Activated T-cell treated with anti-CD3 and anti-CD28 coated beads, Interleukin-2, amount 50 U/mL, for 72 hours (primary cell): ENCODE results near the gene FAM171A1. TPM values are rescaled to one million over a fixed set of nuclear protein-coding genes. Genes with fewer than 3 reads are reported as not detected.
"Not testable (repeated sequence)": the region's sequence is repeated elsewhere in the genome, so short reads cannot be mapped to it uniquely, and the experiment has no call there.

ENCODE experiments used
- ATAC-seq, 2 donors: fragments of 150-1000 bp; cut with Tn5 transposase; replicated peaks in 1 of 2; 2 replicates each; pipeline ENCODE4 v1.10.0; 2021; ENCODE audit warnings: moderate library complexity in 2 of 2, mild to moderate bottlenecking in 1 of 2
- DNase-seq, 2 donors: peaks; one replicate each; pipeline ENCODE4 v3.0.0; 2021 to 2022; ENCODE audit warnings: mixed read lengths in 1 of 2
- H3K27ac Mint-ChIP-seq: one replicate; pipeline ENCODE4 v1.8.0; 2022; ENCODE audit warnings: mild to moderate bottlenecking, moderate library complexity, mixed read lengths
- H3K27me3 Mint-ChIP-seq: one replicate; pipeline ENCODE4 v1.8.0; 2022; ENCODE audit warnings: low read depth, mixed read lengths
- H3K36me3 Mint-ChIP-seq, 2 donors: one replicate each; pipeline ENCODE4 v1.8.0; 2022; ENCODE audit warnings: mixed read lengths in 2 of 2, mild to moderate bottlenecking in 1 of 2; ENCODE audit not compliant: insufficient read depth in 2 of 2
- H3K4me1 Mint-ChIP-seq: one replicate; pipeline ENCODE4 v1.8.0; 2022; ENCODE audit warnings: low read depth, mixed read lengths
- H3K4me3 Mint-ChIP-seq, 2 donors: one replicate each; pipeline ENCODE4 v1.8.0; 2022; ENCODE audit warnings: mild to moderate bottlenecking in 2 of 2, mixed read lengths in 2 of 2, moderate library complexity in 2 of 2
- H3K9me3 Mint-ChIP-seq, 2 donors: one replicate each; pipeline ENCODE4 v1.8.0; 2022; ENCODE audit warnings: mixed read lengths in 2 of 2
- total RNA-seq, 2 donors: library from RNA; stranded (reverse); gene quantifications; one replicate each; pipeline ENCODE4 v1.2.3, GENCODE V29; 2022

The FAM171A1 gene
- 1 to 10 TPM; 4.2 to 6.2 TPM for total RNA-seq

GRCh38 chr10:15370856-15371701 lies at the start of gene FAM171A1:
Gene FAM171A1, minus strand, starts transcription at chr10:15371289. Its CDS starts 237 bp downstream, at chr10:15371052.
- no peaks in the 10 kb centered on the region for H3K9me3 Mint-ChIP-seq
- H3K4me3 Mint-ChIP-seq = peak within 1 kb of the TSS; percentile 84 to 86
- H3K4me1 Mint-ChIP-seq = peaks cover 15% of the 10 kb centered on the region
- H3K36me3 Mint-ChIP-seq = no peaks in the 10 kb centered on the region
- peak within 1 kb of the TSS; percentile 79 for H3K27ac Mint-ChIP-seq
- ATAC-seq (peak; percentile 85 to 86), DNase-seq (peak; percentile 82 to 84)
- H3K27me3 Mint-ChIP-seq = peaks cover 44% of the 10 kb centered on the region

- Mint-ChIP-seq H3K4me3 (no peak overlapping the region), H3K27ac (no peak overlapping the region), H3K4me1 (no peaks in the 10 kb centered on the region), H3K27me3 (no peaks in the 10 kb centered on the region), H3K9me3 (no peaks in the 10 kb centered on the region), H3K36me3 (no peaks in the 10 kb centered on the region)
- DNase-seq (no peak), ATAC-seq (no peak)
These were observed 49.8 kb upstream of the FAM171A1 start for GRCh38 chr10:15420858-15421257.

GRCh38 chr10:15419279-15419874 lies 48.3 kb upstream of the FAM171A1 start:
- Mint-ChIP-seq H3K4me1 (no peaks in the 10 kb centered on the region), H3K4me3 (no peak overlapping the region), H3K27ac (no peak overlapping the region), H3K27me3 (no peaks in the 10 kb centered on the region), H3K9me3 (no peaks in the 10 kb centered on the region), H3K36me3 (no peaks in the 10 kb centered on the region)
- DNase-seq = peak; percentile 28
- no peak for ATAC-seq

GRCh38 chr10:15416034-15416433 lies 44.9 kb upstream of the FAM171A1 start:
- DNase-seq = no peak
- no peak for ATAC-seq

GRCh38 chr10:15411010-15411409 lies 39.9 kb upstream of the FAM171A1 start:
- H3K4me1 Mint-ChIP-seq = no peaks in the 10 kb centered on the region
- no peaks in the 10 kb centered on the region for H3K36me3 Mint-ChIP-seq
- peaks cover 10% of the 10 kb centered on the region for H3K27me3 Mint-ChIP-seq
- H3K9me3 Mint-ChIP-seq = no peaks in the 10 kb centered on the region
- no peak overlapping the region for H3K27ac Mint-ChIP-seq
- no peak overlapping the region for H3K4me3 Mint-ChIP-seq
- ATAC-seq (no peak), DNase-seq (no peak)

More at GRCh38 chr10:15416034-15416433, 44.9 kb upstream of the FAM171A1 start:
- Mint-ChIP-seq H3K27ac (no peak overlapping the region), H3K27me3 (no peaks in the 10 kb centered on the region), H3K9me3 (no peaks in the 10 kb centered on the region), H3K4me1 (no peaks in the 10 kb centered on the region), H3K36me3 (no peaks in the 10 kb centered on the region), H3K4me3 (no peak overlapping the region)

GRCh38 chr10:15409350-15409749 lies 38.3 kb upstream of the FAM171A1 start:
- not testable (repeated sequence) for H3K4me3 Mint-ChIP-seq, H3K9me3 Mint-ChIP-seq, H3K4me1 Mint-ChIP-seq, H3K36me3 Mint-ChIP-seq, DNase-seq, ATAC-seq, H3K27ac Mint-ChIP-seq
- peaks cover 15% of the 10 kb centered on the region for H3K27me3 Mint-ChIP-seq

GRCh38 chr10:15408557-15408956 lies 37.5 kb upstream of the FAM171A1 start:
- H3K9me3 Mint-ChIP-seq = peaks cover 0 to 5% of the 10 kb centered on the region in 2 donors
- H3K27me3 Mint-ChIP-seq = peaks cover 15% of the 10 kb centered on the region
- no peaks in the 10 kb centered on the region for H3K36me3 Mint-ChIP-seq
- no peak overlapping the region for H3K27ac Mint-ChIP-seq
- DNase-seq (no peak), ATAC-seq (no peak)
- H3K4me3 Mint-ChIP-seq = no peak overlapping the region
- no peaks in the 10 kb centered on the region for H3K4me1 Mint-ChIP-seq

- no peak overlapping the region for H3K4me3 Mint-ChIP-seq
- DNase-seq (no peak), ATAC-seq (no peak)
- no peaks in the 10 kb centered on the region for H3K36me3 Mint-ChIP-seq
- peaks cover 22% of the 10 kb centered on the region for H3K27me3 Mint-ChIP-seq
- H3K4me1 Mint-ChIP-seq = no peaks in the 10 kb centered on the region
- peaks cover 0 to 7% of the 10 kb centered on the region in 2 donors for H3K9me3 Mint-ChIP-seq
- no peak overlapping the region for H3K27ac Mint-ChIP-seq
These were observed 34.2 kb upstream of the FAM171A1 start for GRCh38 chr10:15405319-15405718.

GRCh38 chr10:15401382-15401781 lies 30.3 kb upstream of the FAM171A1 start:
- no peaks in the 10 kb centered on the region for H3K36me3 Mint-ChIP-seq
- peaks cover 12% of the 10 kb centered on the region for H3K27me3 Mint-ChIP-seq
- no peak for ATAC-seq
- no peaks in the 10 kb centered on the region for H3K4me1 Mint-ChIP-seq
- no peak for DNase-seq
- peaks cover 0 to 7% of the 10 kb centered on the region in 2 donors for H3K9me3 Mint-ChIP-seq
- no peak overlapping the region for H3K4me3 Mint-ChIP-seq
- no peak overlapping the region for H3K27ac Mint-ChIP-seq

GRCh38 chr10:15400461-15400860 lies 29.4 kb upstream of the FAM171A1 start:
- not testable (repeated sequence) for DNase-seq, H3K36me3 Mint-ChIP-seq, ATAC-seq, H3K4me3 Mint-ChIP-seq, H3K4me1 Mint-ChIP-seq, H3K9me3 Mint-ChIP-seq
- Mint-ChIP-seq H3K27me3 (peaks cover 10% of the 10 kb centered on the region), H3K27ac (peak overlapping the region; percentile 59)

- ATAC-seq (no peak), DNase-seq (no peak)
- no peak overlapping the region for H3K4me3 Mint-ChIP-seq
- no peaks in the 10 kb centered on the region for H3K36me3 Mint-ChIP-seq
- no peak overlapping the region for H3K27ac Mint-ChIP-seq
- no peaks in the 10 kb centered on the region for H3K4me1 Mint-ChIP-seq
- peaks cover 0 to 4% of the 10 kb centered on the region in 2 donors for H3K9me3 Mint-ChIP-seq
- peaks cover 7% of the 10 kb centered on the region for H3K27me3 Mint-ChIP-seq
These were observed 28.1 kb upstream of the FAM171A1 start for GRCh38 chr10:15399060-15399661.

GRCh38 chr10:15395935-15396334 lies 24.8 kb upstream of the FAM171A1 start:
- DNase-seq (no peak), ATAC-seq (no peak)
- Mint-ChIP-seq H3K27me3 (peaks cover under 1% of the 10 kb centered on the region), H3K36me3 (no peaks in the 10 kb centered on the region), H3K4me3 (no peak overlapping the region), H3K9me3 (no peaks in the 10 kb centered on the region), H3K27ac (no peak overlapping the region), H3K4me1 (no peaks in the 10 kb centered on the region)

GRCh38 chr10:15393139-15393825 lies 22.2 kb upstream of the FAM171A1 start:
- Mint-ChIP-seq H3K4me3 (no peak overlapping the region), H3K9me3 (no peaks in the 10 kb centered on the region), H3K4me1 (no peaks in the 10 kb centered on the region), H3K27ac (no peak overlapping the region), H3K27me3 (peaks cover 7% of the 10 kb centered on the region), H3K36me3 (no peaks in the 10 kb centered on the region)
- ATAC-seq (no peak), DNase-seq (no peak)
